Neural progenitor cell (in vitro differentiated cells): ENCODE results near the gene PLEKHN1.

ENCODE experiments used
- EZH2 ChIP-seq: fragments of 200-600 bp; sonication (generic); IDR thresholded peaks from 2 replicates; pipeline ENCODE4 v1.6.1; 2017; ENCODE audit warnings: antibody characterized with exemption, mild to moderate bottlenecking, moderate library complexity
- TF ChIP-seq, protein P1 (sequence below): fragments of 200-600 bp; sonication (generic); IDR thresholded peaks from 2 replicates; pipeline ENCODE4 v1.5.1; 2017; ENCODE audit warnings: antibody characterized with exemption, mild to moderate bottlenecking

GRCh38 chr1:1004780-1005697 lies 38.8 kb downstream of the PLEKHN1 start:
- TF ChIP-seq, protein P1, sequence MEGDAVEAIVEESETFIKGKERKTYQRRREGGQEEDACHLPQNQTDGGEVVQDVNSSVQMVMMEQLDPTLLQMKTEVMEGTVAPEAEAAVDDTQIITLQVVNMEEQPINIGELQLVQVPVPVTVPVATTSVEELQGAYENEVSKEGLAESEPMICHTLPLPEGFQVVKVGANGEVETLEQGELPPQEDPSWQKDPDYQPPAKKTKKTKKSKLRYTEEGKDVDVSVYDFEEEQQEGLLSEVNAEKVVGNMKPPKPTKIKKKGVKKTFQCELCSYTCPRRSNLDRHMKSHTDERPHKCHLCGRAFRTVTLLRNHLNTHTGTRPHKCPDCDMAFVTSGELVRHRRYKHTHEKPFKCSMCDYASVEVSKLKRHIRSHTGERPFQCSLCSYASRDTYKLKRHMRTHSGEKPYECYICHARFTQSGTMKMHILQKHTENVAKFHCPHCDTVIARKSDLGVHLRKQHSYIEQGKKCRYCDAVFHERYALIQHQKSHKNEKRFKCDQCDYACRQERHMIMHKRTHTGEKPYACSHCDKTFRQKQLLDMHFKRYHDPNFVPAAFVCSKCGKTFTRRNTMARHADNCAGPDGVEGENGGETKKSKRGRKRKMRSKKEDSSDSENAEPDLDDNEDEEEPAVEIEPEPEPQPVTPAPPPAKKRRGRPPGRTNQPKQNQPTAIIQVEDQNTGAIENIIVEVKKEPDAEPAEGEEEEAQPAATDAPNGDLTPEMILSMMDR: no peak
- no peak for TF ChIP-seq EZH2
